ENCODE data around the gene ABI3.
A peak's percentile ranks its signal among the peaks of the same experiment; 100 is the strongest.

ABI3 gene

DNA sequence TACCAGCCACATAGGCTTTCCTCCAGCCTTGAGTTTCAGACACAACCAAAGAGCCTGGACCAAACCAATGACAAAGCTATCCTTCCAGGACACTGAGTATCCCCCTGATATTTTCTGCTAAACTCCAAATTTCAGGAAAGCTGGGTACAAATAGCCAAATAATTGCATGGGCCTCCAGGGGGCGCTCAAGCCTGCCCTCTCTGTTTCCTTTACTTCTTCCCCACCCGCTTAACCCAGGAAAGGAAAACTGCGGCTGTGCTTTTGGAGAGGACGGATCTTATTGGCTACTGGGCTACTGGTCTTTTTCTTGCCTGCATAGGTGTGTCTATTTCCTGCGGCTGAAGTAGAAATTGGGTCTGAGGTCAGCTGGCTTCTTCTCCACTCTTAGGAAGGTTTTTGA lies 30.2 kb upstream of the ABI3 start:
- Histone ChIP-seq H3K4me1 (ENCODE audit: low read length) (peaks cover 7% of the 10 kb centered on the region), H3K4me2 (ENCODE audit: low read depth, low read length) (no peak overlapping the region), H3K9me2 (replicated peaks; ENCODE audit: insufficient read depth, low read length) (no peaks in the 10 kb centered on the region), H3K79me2 (ENCODE audit: low read length) (no peaks in the 10 kb centered on the region), H3K27me3 (replicated peaks; ENCODE audit: insufficient read depth, low read length) (peaks cover 8% of the 10 kb centered on the region), H3K4me3 (ENCODE audit: low read length) (no peak overlapping the region), H3F3A (ENCODE audit: insufficient read depth, low read length) (no peaks in the 10 kb centered on the region), H3K36me3 (replicated peaks; ENCODE audit: insufficient read depth, low read length) (no peaks in the 10 kb centered on the region), H2AFZ (ENCODE audit: low read length) (no peak overlapping the region), H3K27ac (ENCODE audit: low read length) (no peak overlapping the region), H3K9ac (ENCODE audit: low read length) (no peak overlapping the region), H3K9me3 (replicated peaks; ENCODE audit: insufficient read depth, low read length) (no peaks in the 10 kb centered on the region), H4K20me1 (ENCODE audit: insufficient read depth, low read length) (no peaks in the 10 kb centered on the region)
- peak; percentile 27 for DNase-seq
- TF ChIP-seq, protein P1, sequence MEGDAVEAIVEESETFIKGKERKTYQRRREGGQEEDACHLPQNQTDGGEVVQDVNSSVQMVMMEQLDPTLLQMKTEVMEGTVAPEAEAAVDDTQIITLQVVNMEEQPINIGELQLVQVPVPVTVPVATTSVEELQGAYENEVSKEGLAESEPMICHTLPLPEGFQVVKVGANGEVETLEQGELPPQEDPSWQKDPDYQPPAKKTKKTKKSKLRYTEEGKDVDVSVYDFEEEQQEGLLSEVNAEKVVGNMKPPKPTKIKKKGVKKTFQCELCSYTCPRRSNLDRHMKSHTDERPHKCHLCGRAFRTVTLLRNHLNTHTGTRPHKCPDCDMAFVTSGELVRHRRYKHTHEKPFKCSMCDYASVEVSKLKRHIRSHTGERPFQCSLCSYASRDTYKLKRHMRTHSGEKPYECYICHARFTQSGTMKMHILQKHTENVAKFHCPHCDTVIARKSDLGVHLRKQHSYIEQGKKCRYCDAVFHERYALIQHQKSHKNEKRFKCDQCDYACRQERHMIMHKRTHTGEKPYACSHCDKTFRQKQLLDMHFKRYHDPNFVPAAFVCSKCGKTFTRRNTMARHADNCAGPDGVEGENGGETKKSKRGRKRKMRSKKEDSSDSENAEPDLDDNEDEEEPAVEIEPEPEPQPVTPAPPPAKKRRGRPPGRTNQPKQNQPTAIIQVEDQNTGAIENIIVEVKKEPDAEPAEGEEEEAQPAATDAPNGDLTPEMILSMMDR (IDR thresholded peaks at IDR 0.05; ENCODE audit: low read length), result peak; percentile 80
- TF ChIP-seq EZH2phosphoT487 (IDR thresholded peaks at IDR 0.05; ENCODE audit: low read length), result no peak

DNA sequence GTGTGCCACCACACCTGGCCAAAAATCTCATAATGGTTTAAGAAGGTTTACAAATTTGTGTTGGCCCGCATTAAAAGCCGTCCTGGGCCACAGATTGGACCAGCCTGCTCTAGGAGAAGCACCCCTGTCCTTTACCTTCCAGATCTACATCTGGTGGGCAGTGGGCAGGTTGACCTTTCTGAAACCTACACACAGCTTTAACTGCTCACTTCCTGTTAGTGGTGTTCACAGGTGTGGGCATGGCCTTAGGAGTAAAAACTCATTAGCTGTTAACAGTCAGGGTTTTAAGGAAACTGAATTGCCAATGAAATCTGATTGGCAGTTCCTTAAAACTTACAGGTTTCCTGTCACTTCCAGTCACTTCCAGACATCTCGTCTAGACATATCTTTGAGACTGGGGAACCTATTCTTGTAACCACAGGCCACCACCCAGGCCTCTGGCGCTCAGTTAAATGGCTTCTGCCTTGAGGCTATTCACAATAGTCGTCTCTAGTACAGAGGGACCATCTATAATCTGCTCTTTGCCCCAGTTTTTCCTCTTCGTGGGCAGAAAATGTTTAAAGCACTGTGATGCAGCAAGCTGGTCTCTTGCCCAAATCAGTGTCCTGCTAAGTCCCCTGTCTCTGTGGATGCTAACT lies 29.4 kb upstream of the ABI3 start:
- Histone ChIP-seq H3K4me3 (ENCODE audit: low read length) (no peak overlapping the region), H3K36me3 (replicated peaks; ENCODE audit: insufficient read depth, low read length) (no peaks in the 10 kb centered on the region), H3F3A (ENCODE audit: insufficient read depth, low read length) (no peaks in the 10 kb centered on the region), H3K27ac (ENCODE audit: low read length) (no peak overlapping the region), H3K9ac (ENCODE audit: low read length) (no peak overlapping the region), H3K9me2 (replicated peaks; ENCODE audit: insufficient read depth, low read length) (no peaks in the 10 kb centered on the region), H3K79me2 (ENCODE audit: low read length) (no peaks in the 10 kb centered on the region), H4K20me1 (ENCODE audit: insufficient read depth, low read length) (no peaks in the 10 kb centered on the region), H2AFZ (ENCODE audit: low read length) (no peak overlapping the region), H3K9me3 (replicated peaks; ENCODE audit: insufficient read depth, low read length) (no peaks in the 10 kb centered on the region), H3K4me2 (ENCODE audit: low read depth, low read length) (no peak overlapping the region), H3K4me1 (ENCODE audit: low read length) (peaks cover 7% of the 10 kb centered on the region), H3K27me3 (replicated peaks; ENCODE audit: insufficient read depth, low read length) (no peaks in the 10 kb centered on the region; the same call in 1 of the 2 replicates)
- peak; percentile 34 for DNase-seq
- TF ChIP-seq, protein P1 (IDR thresholded peaks at IDR 0.05; ENCODE audit: low read length), result no peak
- TF ChIP-seq EZH2phosphoT487 (IDR thresholded peaks at IDR 0.05; ENCODE audit: low read length) (no peak), EZH2 (optimal IDR thresholded peaks at IDR 0.05; ENCODE audit: low read depth, low read length) (no peak)

DNA sequence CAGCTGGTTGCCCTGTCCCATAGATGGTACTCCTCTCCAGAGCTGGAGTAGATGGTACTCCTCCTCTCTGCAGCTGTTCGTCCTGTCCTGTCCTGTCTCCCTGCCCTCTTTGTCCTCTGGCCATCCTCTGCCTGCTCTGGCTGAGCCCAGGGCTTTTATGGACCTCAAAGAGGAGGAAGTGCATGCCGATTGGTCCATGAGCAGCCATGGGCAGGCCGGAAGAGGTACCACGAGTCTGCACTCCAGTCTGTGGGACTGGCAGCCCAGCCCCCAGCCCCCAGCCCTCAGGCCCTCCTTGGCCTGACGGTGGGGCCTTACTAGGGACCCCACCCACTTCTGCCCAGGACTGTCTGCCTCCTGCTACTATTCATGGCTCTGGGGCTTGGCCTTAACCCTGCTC lies 27.2 kb upstream of the ABI3 start:
- Histone ChIP-seq H3K9ac (ENCODE audit: low read length) (no peak overlapping the region), H3K27ac (ENCODE audit: low read length) (no peak overlapping the region), H4K20me1 (ENCODE audit: insufficient read depth, low read length) (no peaks in the 10 kb centered on the region), H3F3A (ENCODE audit: insufficient read depth, low read length) (no peaks in the 10 kb centered on the region), H3K27me3 (replicated peaks; ENCODE audit: insufficient read depth, low read length) (no peaks in the 10 kb centered on the region), H3K4me2 (ENCODE audit: low read depth, low read length) (no peak overlapping the region), H2AFZ (ENCODE audit: low read length) (no peak overlapping the region), H3K4me3 (ENCODE audit: low read length) (no peak overlapping the region), H3K9me3 (replicated peaks; ENCODE audit: insufficient read depth, low read length) (no peaks in the 10 kb centered on the region), H3K36me3 (replicated peaks; ENCODE audit: insufficient read depth, low read length) (no peaks in the 10 kb centered on the region), H3K4me1 (ENCODE audit: low read length) (peaks cover 7% of the 10 kb centered on the region), H3K9me2 (replicated peaks; ENCODE audit: insufficient read depth, low read length) (no peaks in the 10 kb centered on the region), H3K79me2 (ENCODE audit: low read length) (no peaks in the 10 kb centered on the region)
- TF ChIP-seq, protein P1 (IDR thresholded peaks at IDR 0.05; ENCODE audit: low read length), result no peak
- TF ChIP-seq EZH2phosphoT487 (IDR thresholded peaks at IDR 0.05; ENCODE audit: low read length), result no peak
- TF ChIP-seq EZH2 (optimal IDR thresholded peaks at IDR 0.05; ENCODE audit: low read depth, low read length), result no peak
- DNase-seq, result no peak
